NCI-H2107 treated with DMSO at 0.1 percent for 48 hours (cell line): ENCODE measurements around the gene PUS7L.

Source experiments
- DNase-seq: peaks from one replicate; lab custom pipeline; 2025; ENCODE audit not compliant: unreplicated experiment; lab: John Stamatoyannopoulos, UW

The PUS7L gene

DNA sequence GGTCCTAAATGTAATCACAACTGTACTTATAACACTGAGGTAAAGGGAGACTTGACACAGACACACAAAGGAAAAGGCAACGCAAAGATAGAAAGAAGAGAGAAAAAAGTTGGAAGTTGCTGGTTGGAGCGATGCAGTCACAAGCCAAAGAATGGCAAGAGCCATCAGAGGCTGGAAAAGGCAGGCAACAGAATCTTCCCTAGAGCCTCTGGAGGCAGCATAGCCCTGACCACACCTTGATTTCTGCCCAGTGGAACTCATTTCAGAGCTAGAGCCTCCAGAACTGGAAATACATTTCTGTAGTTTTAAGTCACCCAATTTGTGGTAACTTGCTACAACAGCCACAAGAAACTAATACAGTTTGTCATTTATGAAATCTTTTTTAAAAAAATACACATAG is 89.2 kb downstream of the PUS7L start:
- no peak for DNase-seq
